ENCODE data around the gene C1QTNF2. TPM values are rescaled to one million over a fixed set of nuclear protein-coding genes. Genes with fewer than 3 reads are reported as not detected.

Gene C1QTNF2
- total and polyA plus RNA-seq, 2 of the 8 experiments (the other 6 are each of a cell fraction or from before 2014, with no cell fraction given), result 1.0 to 2.0 TPM

DNA sequence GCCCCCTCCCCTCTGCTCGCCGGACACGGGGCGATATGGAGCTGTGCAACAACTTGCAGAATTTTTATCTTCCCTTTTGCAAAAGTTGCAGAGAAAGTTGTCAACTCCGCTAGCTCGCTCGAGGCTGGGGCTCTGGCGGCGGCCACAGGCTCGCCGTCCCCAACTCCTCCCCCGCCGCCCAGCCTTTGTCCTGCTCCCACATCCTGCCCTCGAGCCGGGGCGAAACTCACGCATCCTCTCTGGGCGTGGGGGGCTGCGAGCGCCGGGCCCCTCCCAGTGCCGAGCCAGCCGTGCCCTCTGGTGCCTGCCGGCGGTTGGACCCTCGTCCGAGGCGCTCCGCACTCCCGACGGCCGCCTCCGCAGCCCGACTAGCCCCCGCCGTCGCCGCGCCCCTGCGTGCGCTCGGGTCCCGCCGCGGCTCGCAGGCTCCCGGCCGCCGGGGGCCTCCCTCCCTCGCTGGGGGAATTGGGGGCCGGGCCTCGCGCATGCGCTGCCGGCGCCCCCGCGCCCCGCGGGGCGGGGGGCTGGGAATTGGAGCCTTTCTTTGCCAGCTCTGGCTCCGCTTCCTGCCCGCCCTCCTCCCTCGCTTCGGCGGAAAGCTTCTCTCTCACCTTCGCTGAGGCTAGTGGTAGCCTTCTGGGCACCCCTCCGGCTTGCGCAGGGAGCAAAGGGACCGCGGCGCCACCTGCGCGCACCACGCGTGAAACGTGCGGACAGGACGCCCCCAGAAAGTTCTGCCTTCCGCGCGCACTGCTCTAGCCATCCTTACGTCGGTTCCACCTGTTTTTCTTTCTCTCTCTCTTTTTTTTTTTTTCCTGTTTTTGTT is 58.1 kb downstream of the C1QTNF2 start, which contains the start of gene CCNJL (continued):
- TF ChIP-seq KDM1A (IDR thresholded peaks at IDR 0.05; ENCODE audit: borderline replicate concordance, low read length), result no peak
- TF ChIP-seq, protein P1, sequence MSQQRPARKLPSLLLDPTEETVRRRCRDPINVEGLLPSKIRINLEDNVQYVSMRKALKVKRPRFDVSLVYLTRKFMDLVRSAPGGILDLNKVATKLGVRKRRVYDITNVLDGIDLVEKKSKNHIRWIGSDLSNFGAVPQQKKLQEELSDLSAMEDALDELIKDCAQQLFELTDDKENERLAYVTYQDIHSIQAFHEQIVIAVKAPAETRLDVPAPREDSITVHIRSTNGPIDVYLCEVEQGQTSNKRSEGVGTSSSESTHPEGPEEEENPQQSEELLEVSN (IDR thresholded peaks at IDR 0.05), result peak; percentile 55; the same call in 1 of the 2 replicates
- TF ChIP-seq TAF1 (IDR thresholded peaks at IDR 0.05; ENCODE audit: low read depth, low read length), result peak; percentile 59
- peak; percentile 57; the same call in 1 of the 2 replicates for TF ChIP-seq TBP (IDR thresholded peaks at IDR 0.05; ENCODE audit: low read depth, low read length)
- no peak; a peak in 1 of 4 replicates for TF ChIP-seq RAD21 (IDR thresholded peaks at IDR 0.05 in 1 of 2, conservative IDR thresholded peaks at IDR 0.05 in 1 of 2; ENCODE audit: low read depth in 2 of 2, low read length in 2 of 2)
- no peak for TF ChIP-seq CEBPB (IDR thresholded peaks at IDR 0.05; ENCODE audit: low read depth, low read length)
- TF ChIP-seq SRF (IDR thresholded peaks at IDR 0.05; ENCODE audit: low read depth, low read length), result no peak
- no peak for TF ChIP-seq USF2 (IDR thresholded peaks at IDR 0.05; ENCODE audit: low read length)
- TF ChIP-seq BACH1 (IDR thresholded peaks at IDR 0.05; ENCODE audit: low read length), result no peak
- peak in 1 of 2 experiments; percentile 70; a peak in 2 of 4 replicates for TF ChIP-seq SIN3A (conservative IDR thresholded peaks at IDR 0.05 in 1 of 2, IDR thresholded peaks at IDR 0.05 in 1 of 2; ENCODE audit: low read depth in 1 of 2, low read length in 2 of 2)
- no peak for TF ChIP-seq HDAC6 (IDR thresholded peaks at IDR 0.05; ENCODE audit: low read depth, low read length)
- TF ChIP-seq TAF7 (optimal IDR thresholded peaks at IDR 0.05; ENCODE audit: borderline replicate concordance, low read depth, low read length), result peak; percentile 33
- TF ChIP-seq, protein P2, sequence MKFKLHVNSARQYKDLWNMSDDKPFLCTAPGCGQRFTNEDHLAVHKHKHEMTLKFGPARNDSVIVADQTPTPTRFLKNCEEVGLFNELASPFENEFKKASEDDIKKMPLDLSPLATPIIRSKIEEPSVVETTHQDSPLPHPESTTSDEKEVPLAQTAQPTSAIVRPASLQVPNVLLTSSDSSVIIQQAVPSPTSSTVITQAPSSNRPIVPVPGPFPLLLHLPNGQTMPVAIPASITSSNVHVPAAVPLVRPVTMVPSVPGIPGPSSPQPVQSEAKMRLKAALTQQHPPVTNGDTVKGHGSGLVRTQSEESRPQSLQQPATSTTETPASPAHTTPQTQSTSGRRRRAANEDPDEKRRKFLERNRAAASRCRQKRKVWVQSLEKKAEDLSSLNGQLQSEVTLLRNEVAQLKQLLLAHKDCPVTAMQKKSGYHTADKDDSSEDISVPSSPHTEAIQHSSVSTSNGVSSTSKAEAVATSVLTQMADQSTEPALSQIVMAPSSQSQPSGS (IDR thresholded peaks at IDR 0.05; ENCODE audit: low read length), result no peak
- peak; percentile 32; the same call in 1 of the 2 replicates for TF ChIP-seq MAX (IDR thresholded peaks at IDR 0.05)
- TF ChIP-seq YY1 (IDR thresholded peaks at IDR 0.05; ENCODE audit: low read depth, low read length), result no peak
- no peak for TF ChIP-seq BCL11A (IDR thresholded peaks at IDR 0.05; ENCODE audit: low read depth in 2 of 2, low read length in 2 of 2)
